GM23248 (cell line): ENCODE measurements around the gene ALCAM.
A peak's percentile ranks its signal among the peaks of the same experiment; 100 is the strongest.

Experiments
- EZH2 ChIP-seq: fragments of 200-600 bp; sonication (generic); IDR thresholded peaks from 2 replicates; pipeline ENCODE4 v1.6.1; 2018; ENCODE audit warnings: antibody characterized with exemption, mild to moderate bottlenecking; ENCODE audit not compliant: insufficient read depth, poor library complexity, severe bottlenecking
- EZH2phosphoT487 ChIP-seq: fragments of 200-600 bp; sonication (generic); IDR thresholded peaks from 2 replicates; pipeline ENCODE4 v1.6.1; 2018; ENCODE audit warnings: antibody characterized with exemption, moderate library complexity, mild to moderate bottlenecking, low read depth; ENCODE audit not compliant: insufficient read depth

GRCh38 chr3:105359098-105359762 lies 7.5 kb upstream of the ALCAM start:
- TF ChIP-seq EZH2 (no peak), EZH2phosphoT487 (0 out of 2 replicates have a peak, but pooled peaks have one; percentile 69)
